Liver (tissue), 3 donors: ENCODE measurements around the gene TBC1D5.

Source experiments
- CTCF ChIP-seq: fragments of 150-350 bp; IDR thresholded peaks from 2 replicates; pipeline ENCODE4 v1.5.1; 2017; ENCODE audit warnings: improper control_type of control experiment, low read depth, low read length; ENCODE audit not compliant: missing input control
- FOXA1 ChIP-seq: IDR thresholded peaks from 2 replicates; pipeline ENCODE4 v1.6.1; 2016; ENCODE audit warnings: antibody characterized with exemption
- GABPA ChIP-seq, 2 donors: IDR thresholded peaks in 1 of 2; conservative IDR thresholded peaks in 1 of 2; 2 replicates each; pipeline ENCODE4 v1.6.1; 2016; ENCODE audit warnings: antibody characterized with exemption in 2 of 2, mild to moderate bottlenecking in 1 of 2, moderate library complexity in 1 of 2
- HNF4A ChIP-seq, 2 donors: conservative IDR thresholded peaks; 2 replicates each; pipeline ENCODE4 v1.6.1; 2016; ENCODE audit warnings: antibody characterized with exemption in 2 of 2, mild to moderate bottlenecking in 2 of 2
- JUND ChIP-seq, 2 donors: IDR thresholded peaks; 2 replicates each; pipeline ENCODE4 v1.6.1; 2016; ENCODE audit warnings: antibody characterized with exemption in 2 of 2
- MAX ChIP-seq: IDR thresholded peaks from 2 replicates; pipeline ENCODE4 v1.6.1; 2016; ENCODE audit warnings: antibody characterized with exemption
- RAD21 ChIP-seq, 2 donors: IDR thresholded peaks; 2 replicates each; pipeline ENCODE4 v1.6.1; 2016; ENCODE audit warnings: antibody characterized with exemption in 2 of 2, mild to moderate bottlenecking in 2 of 2
- REST ChIP-seq: IDR thresholded peaks from 2 replicates; pipeline ENCODE4 v1.6.1; 2016; ENCODE audit warnings: antibody characterized with exemption, mild to moderate bottlenecking
- SP1 ChIP-seq: IDR thresholded peaks from 2 replicates; pipeline ENCODE4 v1.6.1; 2018; ENCODE audit warnings: antibody characterized with exemption, mild to moderate bottlenecking
- TAF1 ChIP-seq: conservative IDR thresholded peaks from 2 replicates; pipeline ENCODE4 v1.6.1; 2016; ENCODE audit warnings: antibody characterized with exemption, mild to moderate bottlenecking
- YY1 ChIP-seq: IDR thresholded peaks from 2 replicates; pipeline ENCODE4 v1.6.1; 2016; ENCODE audit warnings: antibody characterized with exemption, mild to moderate bottlenecking
- ZBTB33 ChIP-seq: IDR thresholded peaks from 2 replicates; pipeline ENCODE4 v1.6.1; 2016; ENCODE audit warnings: antibody characterized with exemption
- donor health status: healthy.
- donor health status: healthy.

- TF ChIP-seq MAX (no peak), CTCF (no peak), YY1 (no peak), ZBTB33 (no peak), RAD21 (IDR thresholded peaks at IDR 0.05) (no peak), REST (no peak), JUND (IDR thresholded peaks at IDR 0.05) (no peak), GABPA (IDR thresholded peaks at IDR 0.05 in 1 of 2, conservative IDR thresholded peaks at IDR 0.05 in 1 of 2) (no peak), FOXA1 (no peak), SP1 (no peak), TAF1 (no peak), HNF4A (conservative IDR thresholded peaks at IDR 0.05) (no peak)
Observed at GRCh38 chr3:17639257-17639656, 103.2 kb downstream of the TBC1D5 start.
